Subcutaneous adipose tissue (tissue), 4 donors: ENCODE measurements around the gene MESP2. TPM values are rescaled to one million over a fixed set of nuclear protein-coding genes. Genes with fewer than 3 reads are reported as not detected.

Experiments
- total RNA-seq, 4 donors: library from RNA; depleted of rRNA; stranded (reverse); fragments of >200 nt; gene quantifications; one replicate each; pipeline ENCODE4 v1.1.0, GENCODE V29; 2016
- TF ChIP-seq, protein P1 (sequence below): fragments of 450-650 bp; IDR thresholded peaks from one replicate; pipeline ENCODE4 v1.5.1; 2016; ENCODE audit warnings: low read depth, mild to moderate bottlenecking, control low read depth, antibody characterized with exemption, moderate library complexity

Gene MESP2
- total RNA-seq, 4 donors from 2014 or later = 0.34 to 0.57 TPM; not detected in 2

DNA sequence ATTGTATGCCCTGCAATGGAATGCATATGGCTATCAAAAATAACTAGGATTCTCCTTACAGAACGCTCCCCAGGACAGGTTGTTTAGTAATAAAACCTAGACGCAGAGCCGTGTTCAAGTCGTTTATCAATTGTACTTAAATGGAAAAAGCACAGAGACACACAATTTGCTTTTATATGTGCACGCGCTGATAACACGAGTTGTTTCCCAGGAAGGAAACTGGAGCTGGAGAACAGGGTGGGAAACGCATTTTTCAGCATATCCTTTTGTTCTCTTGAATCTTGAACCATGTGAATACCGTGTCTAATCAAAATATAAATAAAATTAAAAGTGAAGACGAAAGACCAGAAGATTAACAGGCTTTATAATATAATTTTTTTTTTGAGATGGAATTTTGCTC is 42.2 kb downstream of the MESP2 start:
- TF ChIP-seq, protein P1, sequence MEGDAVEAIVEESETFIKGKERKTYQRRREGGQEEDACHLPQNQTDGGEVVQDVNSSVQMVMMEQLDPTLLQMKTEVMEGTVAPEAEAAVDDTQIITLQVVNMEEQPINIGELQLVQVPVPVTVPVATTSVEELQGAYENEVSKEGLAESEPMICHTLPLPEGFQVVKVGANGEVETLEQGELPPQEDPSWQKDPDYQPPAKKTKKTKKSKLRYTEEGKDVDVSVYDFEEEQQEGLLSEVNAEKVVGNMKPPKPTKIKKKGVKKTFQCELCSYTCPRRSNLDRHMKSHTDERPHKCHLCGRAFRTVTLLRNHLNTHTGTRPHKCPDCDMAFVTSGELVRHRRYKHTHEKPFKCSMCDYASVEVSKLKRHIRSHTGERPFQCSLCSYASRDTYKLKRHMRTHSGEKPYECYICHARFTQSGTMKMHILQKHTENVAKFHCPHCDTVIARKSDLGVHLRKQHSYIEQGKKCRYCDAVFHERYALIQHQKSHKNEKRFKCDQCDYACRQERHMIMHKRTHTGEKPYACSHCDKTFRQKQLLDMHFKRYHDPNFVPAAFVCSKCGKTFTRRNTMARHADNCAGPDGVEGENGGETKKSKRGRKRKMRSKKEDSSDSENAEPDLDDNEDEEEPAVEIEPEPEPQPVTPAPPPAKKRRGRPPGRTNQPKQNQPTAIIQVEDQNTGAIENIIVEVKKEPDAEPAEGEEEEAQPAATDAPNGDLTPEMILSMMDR = no peak

DNA sequence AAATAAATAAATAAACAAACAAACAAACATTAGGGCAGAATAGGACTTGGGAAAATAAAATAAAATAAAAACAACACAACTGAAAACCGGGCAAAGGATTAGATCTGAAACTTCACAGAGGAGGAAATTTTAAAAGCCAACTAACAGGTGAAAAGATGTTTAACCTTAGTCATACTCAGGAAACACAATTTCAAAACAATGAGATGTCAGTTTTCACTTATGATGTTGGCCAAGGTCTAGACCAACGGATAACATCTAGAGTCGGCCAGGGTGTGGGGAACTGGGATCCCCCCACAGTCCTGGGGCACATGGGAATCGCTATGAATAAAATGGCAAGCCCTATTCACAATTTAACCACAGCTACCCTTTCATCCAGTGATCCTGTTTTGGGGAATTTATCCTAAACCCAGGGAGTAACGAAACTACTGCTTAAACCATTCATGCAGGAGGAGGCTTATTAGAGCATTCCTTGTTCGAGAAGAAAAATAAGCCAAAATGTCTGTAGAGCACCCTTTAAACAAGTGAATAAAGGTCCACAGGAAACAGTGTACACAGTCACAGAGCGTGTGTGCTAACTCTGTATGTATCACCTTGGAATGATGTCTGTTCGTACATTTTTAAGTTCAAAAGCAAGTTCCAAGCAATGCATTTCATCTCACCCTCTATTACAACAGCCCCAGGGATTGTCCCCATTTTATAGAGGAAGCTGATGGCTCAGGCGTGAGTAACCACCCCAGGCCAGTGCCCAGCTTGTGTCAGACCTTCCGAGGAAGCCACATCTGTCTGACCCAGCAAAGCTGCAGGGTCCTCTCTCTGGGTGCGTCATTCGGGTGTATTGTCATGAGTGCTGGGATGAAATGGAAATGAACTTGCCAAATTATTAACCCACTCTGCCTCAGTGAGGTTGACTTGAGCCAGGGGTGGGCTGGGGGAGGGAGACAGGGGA is 44.8 kb downstream of the MESP2 start:
- TF ChIP-seq, protein P1 = no peak

DNA sequence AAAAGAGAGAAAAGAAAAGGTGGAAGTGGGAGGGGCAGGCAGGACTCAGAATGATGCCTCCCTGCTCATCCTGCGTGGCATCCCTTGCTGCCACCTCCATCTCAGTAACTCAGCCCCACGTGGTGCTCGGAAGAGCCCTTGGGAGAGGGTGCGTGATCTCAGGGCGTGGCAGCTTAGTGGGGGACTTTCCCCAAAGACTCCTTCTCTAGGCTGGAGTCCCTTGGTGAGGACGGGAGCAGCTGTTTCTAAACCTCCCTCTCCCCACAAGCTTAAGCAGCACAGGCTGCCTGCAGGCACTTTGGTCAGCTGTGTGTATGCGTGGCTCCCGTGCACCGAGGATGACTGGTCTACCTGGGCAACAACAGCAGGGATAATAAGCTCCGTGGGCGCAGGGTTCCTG is 45.9 kb downstream of the MESP2 start:
- TF ChIP-seq, protein P1 = no peak

DNA sequence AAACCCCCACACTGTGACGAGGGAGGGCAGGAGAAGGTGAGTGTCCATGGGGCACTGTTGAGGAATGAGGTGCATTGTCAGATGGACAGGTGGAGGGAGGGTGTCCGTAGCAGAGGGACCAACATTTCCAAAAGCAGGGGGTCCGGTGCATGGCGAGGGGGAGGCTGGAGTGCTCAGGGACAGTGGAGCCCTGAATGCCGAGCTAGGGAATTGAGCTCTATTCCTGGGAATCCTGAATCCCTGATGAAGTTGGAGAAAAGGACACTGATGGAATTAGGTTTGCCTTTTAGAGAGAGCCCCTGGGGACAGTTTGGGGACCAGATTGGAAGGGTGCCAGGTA is 46.4 kb downstream of the MESP2 start:
- TF ChIP-seq, protein P1 = no peak

DNA sequence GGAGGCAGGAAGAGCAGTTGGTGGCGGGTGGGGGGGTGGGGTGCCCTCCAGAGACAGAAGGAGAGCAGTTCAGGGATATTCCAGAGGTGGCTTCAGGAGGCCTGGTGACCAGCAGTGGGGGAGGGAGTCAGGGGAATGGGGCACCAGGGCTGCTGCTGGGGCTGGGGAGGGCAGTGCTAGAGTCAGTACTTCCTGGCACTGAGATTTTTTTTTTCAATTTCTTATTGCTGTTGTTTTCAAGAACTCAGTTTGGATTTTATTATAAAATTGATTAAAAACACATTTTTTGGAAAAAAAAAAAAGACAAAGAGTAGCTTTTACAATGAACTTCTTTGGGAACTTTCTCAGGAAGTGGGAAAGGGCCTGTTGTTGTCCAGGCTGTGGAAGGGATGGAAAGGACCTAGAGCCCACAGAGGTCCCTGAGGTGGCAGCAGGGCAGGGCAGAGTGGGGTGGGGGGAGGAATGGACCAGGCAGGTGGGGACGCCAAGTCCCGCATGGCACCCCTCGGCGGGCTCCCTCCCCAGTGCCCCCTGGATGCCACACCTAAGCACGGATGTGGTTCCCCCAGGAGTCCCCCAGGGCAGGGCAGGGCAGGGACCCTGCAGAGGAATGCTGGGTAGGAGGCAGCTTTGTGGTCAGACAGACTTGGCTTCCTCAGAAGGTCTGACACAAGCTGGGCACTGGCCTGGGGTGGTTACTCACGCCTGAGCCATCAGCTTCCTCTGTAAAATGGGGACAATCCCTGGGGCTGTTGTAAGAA is 47.0 kb downstream of the MESP2 start:
- TF ChIP-seq, protein P1 = no peak

DNA sequence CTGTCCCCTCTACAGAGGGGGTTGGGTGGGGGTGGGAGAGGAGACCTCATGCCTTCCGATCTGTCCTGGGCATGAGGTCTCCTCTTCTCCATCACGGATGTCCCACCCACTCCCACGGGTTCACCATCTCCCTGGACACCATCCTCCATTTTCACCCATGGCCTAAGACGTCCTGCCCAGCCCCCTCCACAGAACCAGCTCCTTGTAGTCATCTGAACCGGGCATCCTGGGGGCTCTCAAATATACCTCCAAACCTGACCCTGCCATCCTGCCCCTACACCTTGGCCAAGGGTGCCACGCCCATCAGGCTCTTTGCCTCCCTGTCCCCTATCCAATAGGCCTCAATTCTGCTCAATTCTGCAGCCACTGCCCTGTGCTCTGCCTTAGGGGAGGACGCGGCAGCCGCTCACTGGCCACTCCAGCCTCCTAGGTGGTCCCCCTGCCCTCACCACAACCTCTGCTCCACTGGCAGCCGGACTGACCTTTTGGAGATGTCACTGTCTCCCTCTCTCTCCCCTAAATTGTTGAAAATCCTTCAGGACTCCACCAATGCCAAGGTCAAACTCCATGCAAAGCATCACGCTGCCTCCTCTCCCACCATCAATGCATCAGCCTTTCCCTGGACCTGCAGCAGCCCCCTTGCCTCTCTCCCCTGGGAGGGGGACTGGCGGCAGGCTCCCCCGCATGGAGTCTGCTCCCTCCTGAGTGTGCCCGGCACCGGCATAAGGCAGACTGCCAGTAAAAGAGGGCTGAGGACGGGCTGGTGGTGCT is 47.9 kb downstream of the MESP2 start:
- TF ChIP-seq, protein P1 = no peak

DNA sequence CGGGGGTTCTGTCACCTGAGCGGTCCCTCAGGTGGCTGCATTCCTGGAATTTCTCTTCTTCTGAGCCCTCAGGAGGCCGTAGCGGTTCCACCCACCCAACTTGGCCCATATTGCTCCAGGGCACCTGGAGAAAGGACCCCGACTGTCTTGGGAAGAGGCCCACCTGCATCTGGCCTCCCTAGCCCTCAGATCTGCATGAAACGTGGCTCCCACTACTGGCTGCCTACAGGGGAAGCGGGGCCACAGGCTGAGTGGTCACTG is 48.4 kb downstream of the MESP2 start:
- TF ChIP-seq, protein P1 = no peak
